Activated naive CD8-positive, alpha-beta T cell treated with anti-CD3 and anti-CD28 coated beads, Interleukin-2, amount 10 ng/mL, durations not matched to agents 7 days and 5 days (primary cell): Measurements from ENCODE around the gene HOXB7. TPM values are rescaled to one million over a fixed set of nuclear protein-coding genes. Genes with fewer than 3 reads are reported as not detected.

Source experiments
- ATAC-seq: fragments of 150-1000 bp; cut with Tn5 transposase; one replicate; pipeline ENCODE4 v1.10.0; 2021; ENCODE audit warnings: low read depth, moderate library complexity
- POLR2A ChIA-PET: fragments of 350-600 bp; sonication (Branson Sonifier 250); formaldehyde crosslinking; loops from one replicate; lab custom pipeline; 2021; ENCODE audit warnings: antibody characterized with exemption; lab: Charles Lee
- DNase-seq: peaks from one replicate; pipeline ENCODE4 v3.0.0; 2021
- H3K27ac Mint-ChIP-seq: one replicate; pipeline ENCODE4 v1.8.0; 2022; ENCODE audit warnings: mild to moderate bottlenecking, mixed read lengths
- H3K27me3 Mint-ChIP-seq: one replicate; pipeline ENCODE4 v1.8.0; 2022; ENCODE audit warnings: mild to moderate bottlenecking, moderate library complexity, mixed read lengths
- H3K36me3 Mint-ChIP-seq: one replicate; pipeline ENCODE4 v1.8.0; 2021; ENCODE audit warnings: mild to moderate bottlenecking, mixed read lengths
- H3K4me1 Mint-ChIP-seq: one replicate; pipeline ENCODE4 v1.8.0; 2021; ENCODE audit warnings: mixed read lengths
- H3K4me3 Mint-ChIP-seq: one replicate; pipeline ENCODE4 v1.8.0; 2022; ENCODE audit warnings: mild to moderate bottlenecking, moderate library complexity, mixed read lengths
- H3K9me3 Mint-ChIP-seq: one replicate; pipeline ENCODE4 v1.8.0; 2021; ENCODE audit warnings: mixed read lengths
- total RNA-seq, 2 experiments: library from RNA; stranded (reverse); gene quantifications; one replicate each; pipeline ENCODE4 v1.2.3, GENCODE V29; 2021

The HOXB7 gene
- total RNA-seq, 2 experiments from 2014 or later = 0.80 to 1.0 TPM

DNA sequence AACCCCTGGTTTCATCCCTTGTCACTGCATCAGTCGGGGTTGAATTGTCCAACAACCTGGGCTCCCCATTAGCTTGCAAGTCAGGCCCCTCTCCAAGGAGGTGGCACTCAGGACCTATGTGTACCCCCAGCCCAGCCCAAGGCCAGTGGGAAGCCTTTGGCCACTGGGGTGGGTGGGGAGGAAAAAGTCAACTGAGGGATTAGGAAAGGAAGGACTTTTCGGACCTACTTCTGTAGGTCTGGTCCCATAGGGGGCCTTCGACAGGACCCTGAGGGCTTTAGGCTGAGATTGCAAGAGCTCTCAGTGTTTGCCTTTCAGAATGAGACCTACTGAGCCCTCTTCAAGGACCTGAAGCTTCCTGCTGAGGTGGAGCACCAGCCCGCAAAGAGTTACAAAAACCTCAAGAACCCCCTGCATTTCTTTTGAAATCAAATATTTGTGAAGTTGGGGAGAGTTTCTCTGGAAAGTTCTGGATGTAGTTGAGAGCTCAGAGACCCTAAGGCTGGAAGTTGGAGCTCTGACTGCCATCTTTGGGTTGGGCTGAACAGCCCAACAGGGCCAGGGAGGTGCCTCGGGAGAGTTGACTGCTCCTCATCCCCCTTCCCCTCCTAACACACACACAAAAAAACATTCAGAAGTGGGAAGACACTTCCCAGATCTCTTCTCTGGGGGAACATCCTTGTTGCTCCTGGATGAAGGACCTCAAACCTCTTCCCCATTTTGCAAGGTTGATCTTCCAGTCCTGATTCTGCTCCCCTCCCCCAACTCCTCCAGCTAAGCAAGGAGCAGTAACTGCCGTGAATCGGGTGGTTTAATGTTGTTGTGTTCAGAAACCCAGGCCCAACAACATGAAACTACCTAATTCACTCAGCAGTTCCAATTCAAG, 21.1 kb upstream of the HOXB7 start:
- ATAC-seq (no peak), DNase-seq (peak; percentile 22)
- Mint-ChIP-seq H3K27me3 (peaks cover 95% of the 10 kb centered on the region), H3K4me3 (no peak overlapping the region), H3K4me1 (peaks cover 13% of the 10 kb centered on the region), H3K36me3 (no peaks in the 10 kb centered on the region), H3K9me3 (no peaks in the 10 kb centered on the region), H3K27ac (no peak overlapping the region)
- POLR2A ChIA-PET = no interaction called here

DNA sequence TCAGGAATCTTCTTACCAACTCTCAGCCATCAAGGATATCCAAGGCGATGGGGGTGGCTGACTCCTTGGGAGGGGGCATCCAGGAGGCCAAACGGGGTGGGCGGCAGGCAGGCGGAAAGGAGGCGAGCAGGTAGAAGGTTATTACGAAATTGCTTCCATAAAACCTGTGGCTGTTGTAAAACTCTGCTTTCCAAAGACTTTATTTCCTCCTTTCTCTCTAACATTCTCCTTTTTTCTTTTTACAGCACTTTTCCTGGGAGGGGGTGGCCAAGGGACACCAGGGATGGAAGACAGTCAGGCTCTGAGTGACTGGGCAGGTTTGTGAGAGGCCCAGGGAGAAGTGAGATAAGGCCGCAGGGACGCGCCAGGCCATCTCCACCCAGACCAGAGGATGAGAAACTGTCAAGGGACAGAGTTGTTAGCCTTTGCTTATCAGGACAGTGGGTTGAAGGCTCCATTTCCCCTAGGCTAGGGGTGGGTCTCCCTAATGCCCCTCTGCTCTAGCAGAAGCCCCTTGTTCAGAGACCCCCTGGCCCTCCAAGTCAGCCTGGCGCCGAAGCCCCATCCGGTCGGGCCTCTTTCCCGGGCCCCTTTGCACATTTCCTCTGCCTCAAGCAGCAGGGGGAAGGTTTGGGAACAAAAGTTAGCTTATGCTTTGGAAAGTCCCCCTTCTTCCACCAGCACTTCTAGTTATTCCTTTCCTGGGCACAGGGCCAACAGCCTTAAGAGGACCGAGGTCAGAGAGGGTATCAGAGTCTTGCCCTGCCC, 20.3 kb upstream of the HOXB7 start:
- H3K36me3 Mint-ChIP-seq = no peaks in the 10 kb centered on the region
- H3K4me3 Mint-ChIP-seq = no peak overlapping the region
- H3K27ac Mint-ChIP-seq = no peak overlapping the region
- ATAC-seq (no peak), DNase-seq (peak; percentile 27)
- H3K9me3 Mint-ChIP-seq = no peaks in the 10 kb centered on the region
- POLR2A ChIA-PET = no interaction called here
- peaks cover 94% of the 10 kb centered on the region for H3K27me3 Mint-ChIP-seq
- H3K4me1 Mint-ChIP-seq = peaks cover 15% of the 10 kb centered on the region

DNA sequence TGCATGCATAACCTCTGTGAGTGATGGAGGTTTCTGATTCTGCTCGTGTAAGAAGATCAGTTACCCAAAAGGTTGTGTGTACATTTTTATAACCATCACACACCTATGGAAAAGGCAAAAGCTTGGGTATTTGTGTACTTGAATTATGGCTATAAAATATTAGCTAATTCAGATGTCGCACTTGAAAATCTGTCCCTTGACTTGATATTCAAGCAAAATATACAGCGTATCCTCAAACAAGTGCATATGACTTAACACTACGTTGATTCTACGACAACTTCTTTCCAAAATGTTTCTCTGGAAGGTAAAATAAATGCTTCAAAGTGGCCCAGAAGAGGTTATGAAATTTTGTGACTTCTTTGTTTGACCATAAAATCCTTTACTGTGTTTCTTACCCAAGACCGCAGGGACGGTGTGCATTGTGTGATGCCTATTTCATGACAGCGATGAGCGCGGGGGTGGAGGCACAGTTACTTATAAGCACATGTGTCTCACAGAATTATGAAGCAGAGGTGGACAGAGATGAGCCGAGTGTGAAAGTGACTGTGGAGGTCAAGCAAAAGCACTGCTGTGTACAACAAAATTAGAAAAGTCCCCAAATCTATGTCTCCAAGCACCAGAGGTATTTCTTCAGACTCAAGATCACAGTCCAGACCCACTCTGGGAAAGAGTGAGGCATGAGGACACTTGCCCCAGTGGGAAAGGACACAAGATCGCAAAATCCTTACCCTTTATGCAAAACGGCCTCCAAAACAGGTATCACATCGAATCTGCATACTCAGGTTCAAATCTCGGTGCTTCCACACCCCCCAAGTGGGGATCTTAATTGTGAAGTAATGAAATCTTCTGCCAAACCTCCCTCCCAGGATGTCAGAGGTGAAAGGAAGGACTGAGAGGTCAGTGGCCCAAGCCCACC, 19.4 kb upstream of the HOXB7 start:
- no peak for DNase-seq
- no peak for ATAC-seq
- POLR2A ChIA-PET = no interaction called here
- H3K27me3 Mint-ChIP-seq = peaks cover 90% of the 10 kb centered on the region
- no peak overlapping the region for H3K4me3 Mint-ChIP-seq
- H3K36me3 Mint-ChIP-seq = no peaks in the 10 kb centered on the region
- peaks cover 16% of the 10 kb centered on the region for H3K4me1 Mint-ChIP-seq
- H3K27ac Mint-ChIP-seq = no peak overlapping the region
- no peaks in the 10 kb centered on the region for H3K9me3 Mint-ChIP-seq

DNA sequence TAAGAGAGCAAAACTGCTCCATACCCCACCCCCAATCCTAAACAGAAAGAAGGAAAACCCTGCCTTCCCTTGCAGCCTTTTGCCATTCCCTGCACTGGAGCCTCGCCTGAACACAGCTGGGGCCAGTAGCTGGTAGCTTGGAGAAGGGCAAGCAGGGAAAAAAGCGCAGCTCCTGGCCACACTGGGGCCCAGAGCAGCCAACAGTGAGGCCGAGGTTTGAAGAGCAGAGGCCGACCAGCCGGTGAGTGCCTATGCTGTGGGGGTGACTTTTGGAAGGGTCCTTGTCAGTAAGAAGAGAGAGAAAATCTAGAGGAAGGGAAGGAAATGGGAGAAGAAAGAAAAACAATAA, 18.6 kb upstream of the HOXB7 start:
- H3K4me1 Mint-ChIP-seq = peaks cover 16% of the 10 kb centered on the region
- ATAC-seq (no peak), DNase-seq (no peak)
- H3K27ac Mint-ChIP-seq = no peak overlapping the region
- POLR2A ChIA-PET = no interaction called here
- no peak overlapping the region for H3K4me3 Mint-ChIP-seq
- H3K27me3 Mint-ChIP-seq = peaks cover 85% of the 10 kb centered on the region
- no peaks in the 10 kb centered on the region for H3K9me3 Mint-ChIP-seq
- H3K36me3 Mint-ChIP-seq = no peaks in the 10 kb centered on the region

DNA sequence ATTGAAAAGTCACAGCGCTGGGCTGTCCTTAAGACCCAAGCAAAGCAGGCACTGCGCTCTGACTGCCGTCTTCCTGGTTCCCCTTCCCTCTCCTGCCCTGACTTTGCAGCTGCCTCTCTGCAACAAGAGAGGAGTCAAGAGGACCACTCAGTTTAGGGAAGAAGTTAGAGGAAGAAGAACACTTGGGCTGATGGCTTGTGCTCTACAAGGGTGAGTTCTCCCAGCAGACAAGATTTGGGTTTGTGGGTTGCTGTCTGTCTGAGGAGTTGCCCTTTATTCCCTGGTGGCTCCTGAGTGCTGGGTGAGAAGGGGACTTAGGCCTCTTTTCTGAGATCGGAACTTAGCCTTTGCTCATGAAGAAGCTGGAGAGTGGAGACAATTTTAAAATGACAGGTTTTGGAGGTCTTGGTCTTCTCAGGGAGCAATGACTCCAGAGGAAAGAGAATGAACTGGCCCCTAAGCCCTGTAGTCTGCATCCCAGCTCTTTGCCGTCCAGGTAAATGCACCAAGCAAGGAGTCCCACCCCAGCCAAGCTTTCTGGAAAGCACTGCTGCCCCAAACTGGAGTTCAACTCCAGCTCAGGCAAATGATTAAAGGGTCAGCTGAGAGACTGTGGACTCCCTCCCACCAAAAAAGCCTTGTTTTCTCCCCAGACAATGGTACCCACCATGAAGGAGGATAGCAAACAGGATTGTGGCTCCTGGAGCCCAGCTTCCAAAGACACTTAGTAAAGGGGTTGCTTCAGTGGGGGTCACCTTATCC, 18.0 kb upstream of the HOXB7 start:
- POLR2A ChIA-PET = no interaction called here
- Mint-ChIP-seq H3K27me3 (peaks cover 85% of the 10 kb centered on the region), H3K4me3 (no peak overlapping the region), H3K27ac (no peak overlapping the region), H3K36me3 (no peaks in the 10 kb centered on the region), H3K4me1 (peaks cover 14% of the 10 kb centered on the region), H3K9me3 (no peaks in the 10 kb centered on the region)
- DNase-seq (no peak), ATAC-seq (no peak)

DNA sequence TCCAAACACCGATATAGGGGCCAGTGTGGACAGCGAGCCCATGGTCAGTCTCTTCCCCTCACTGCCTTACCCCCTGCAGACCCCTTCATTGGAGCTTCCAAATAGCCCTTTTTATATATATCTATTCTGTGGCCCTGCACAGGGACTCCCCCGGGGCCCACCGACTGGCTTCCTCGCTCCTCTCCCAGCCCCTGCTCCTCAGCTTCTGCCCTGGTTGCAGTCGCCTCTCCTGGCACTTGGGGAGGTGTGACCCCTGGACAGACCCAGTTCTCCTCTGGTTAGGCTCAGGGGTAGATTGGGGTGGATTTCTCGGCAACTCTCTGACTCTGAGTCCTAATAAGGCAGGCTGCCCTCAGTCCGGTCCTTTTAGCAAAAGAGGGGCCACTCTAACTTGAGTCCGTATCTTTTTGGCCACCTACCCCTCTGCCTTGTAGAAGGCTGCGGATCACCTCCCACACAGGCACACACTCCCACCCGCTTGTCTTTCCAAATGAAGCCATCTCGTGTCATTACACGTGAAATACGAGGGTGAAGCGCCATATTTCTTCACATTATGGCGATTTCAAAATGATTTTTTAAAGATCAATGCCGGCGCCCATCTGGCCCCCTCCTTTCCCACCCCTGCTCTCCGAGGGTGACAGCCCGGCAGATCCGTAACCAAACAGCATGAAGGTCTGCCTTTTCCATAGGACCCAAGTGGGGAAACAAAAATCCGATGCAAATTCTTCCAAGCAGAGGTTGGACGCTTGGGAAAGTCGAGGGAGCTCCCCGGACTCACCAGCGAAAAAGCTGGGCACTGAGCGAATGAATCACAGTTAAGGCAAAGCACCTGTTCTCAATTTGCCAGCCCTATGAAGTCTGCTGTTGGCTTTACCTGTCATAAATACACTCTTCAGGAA, 17.1 kb upstream of the HOXB7 start:
- POLR2A ChIA-PET = no interaction called here
- H3K36me3 Mint-ChIP-seq = no peaks in the 10 kb centered on the region
- H3K27ac Mint-ChIP-seq = no peak overlapping the region
- ATAC-seq = no peak
- H3K27me3 Mint-ChIP-seq = peaks cover 86% of the 10 kb centered on the region
- no peak for DNase-seq
- H3K4me1 Mint-ChIP-seq = peaks cover 13% of the 10 kb centered on the region
- H3K9me3 Mint-ChIP-seq = no peaks in the 10 kb centered on the region
- H3K4me3 Mint-ChIP-seq = no peak overlapping the region

DNA sequence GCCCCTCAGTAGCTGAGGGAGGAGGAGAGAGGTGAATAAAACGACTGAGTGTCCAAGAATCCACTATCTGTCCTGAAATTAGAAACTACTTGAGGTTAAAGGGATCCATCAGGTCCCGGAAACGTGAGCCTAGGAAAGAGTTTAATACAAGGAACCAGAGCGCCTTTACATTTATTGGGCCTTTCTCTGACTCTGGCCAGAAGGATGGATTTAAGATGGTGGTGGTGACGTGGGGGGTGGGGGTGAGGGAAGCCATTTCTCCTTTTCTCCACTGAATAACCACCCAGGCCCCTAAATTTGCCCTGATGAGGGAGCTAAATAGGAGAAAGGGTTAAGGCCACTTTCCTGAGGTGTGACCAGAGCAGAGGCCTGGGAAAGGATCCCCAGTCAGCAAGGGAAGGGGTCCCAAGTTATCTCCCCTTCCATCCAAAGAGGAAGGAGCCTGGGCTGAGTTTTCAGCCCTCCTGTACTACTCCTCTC, 16.3 kb upstream of the HOXB7 start:
- no peak overlapping the region for H3K27ac Mint-ChIP-seq
- ATAC-seq (no peak), DNase-seq (no peak)
- H3K36me3 Mint-ChIP-seq = no peaks in the 10 kb centered on the region
- peak overlapping the region; percentile 85 for H3K4me3 Mint-ChIP-seq
- POLR2A ChIA-PET = interaction anchor here (0.7 kb wide), 1 partner anchor 26 kb away, joined by 3 read pairs; no protein-coding TSS in a partner anchor
- peaks cover 12% of the 10 kb centered on the region for H3K4me1 Mint-ChIP-seq
- peaks cover 86% of the 10 kb centered on the region for H3K27me3 Mint-ChIP-seq
- H3K9me3 Mint-ChIP-seq = no peaks in the 10 kb centered on the region

DNA sequence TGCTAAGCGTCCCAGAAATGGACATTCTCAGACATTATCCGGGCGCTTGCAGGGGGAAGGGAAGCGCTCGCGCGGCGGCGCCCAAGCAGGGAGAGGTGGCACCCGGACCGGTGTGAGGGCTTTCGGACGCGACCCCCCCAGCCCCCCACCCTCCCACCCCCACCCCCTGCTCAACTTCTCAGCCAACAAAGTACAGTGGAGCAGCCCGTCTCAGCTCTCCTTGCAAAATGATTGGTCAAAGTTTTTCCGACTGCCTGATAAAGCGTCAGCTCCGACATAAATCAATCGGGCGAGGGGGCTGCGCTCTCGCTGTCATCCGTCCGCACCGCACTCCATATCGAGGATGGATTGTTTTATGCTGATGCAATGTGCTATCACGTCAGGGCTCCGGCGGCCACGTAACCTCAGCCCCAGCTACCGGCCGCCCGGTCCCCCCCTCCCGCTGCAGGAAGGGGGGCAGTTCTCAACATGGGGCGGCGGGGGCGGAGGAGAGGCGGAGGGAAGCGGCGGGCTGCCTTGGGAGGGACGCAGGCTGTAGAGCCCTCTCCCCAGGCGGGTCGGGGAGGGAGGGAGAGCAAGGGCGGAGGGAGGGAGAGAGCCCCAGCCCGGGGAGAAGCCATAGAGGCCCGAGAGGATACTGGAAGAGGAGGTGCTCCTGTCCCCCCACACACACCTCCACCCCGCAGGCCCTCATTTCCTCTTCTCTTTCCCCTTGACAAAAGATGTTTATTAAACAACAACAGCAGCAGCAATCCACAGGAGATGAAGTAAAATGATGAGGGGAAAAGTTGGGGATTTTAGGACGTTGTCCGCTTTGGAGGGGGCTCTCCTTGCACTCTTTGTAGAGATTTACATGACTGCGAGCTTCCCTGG, 15.7 kb upstream of the HOXB7 start, which contains the start of gene HOXB9:
Gene HOXB9, minus strand, starts transcription at position 114 of the 873 bp plus-strand sequence. Its CDS starts 89 bp downstream, at position 25.
- Mint-ChIP-seq H3K36me3 (no peaks in the 10 kb centered on the region), H3K4me1 (peaks cover 12% of the 10 kb centered on the region), H3K27ac (peak within 1 kb of the TSS; percentile 87), H3K4me3 (peak within 1 kb of the TSS; percentile 85), H3K9me3 (no peaks in the 10 kb centered on the region), H3K27me3 (peaks cover 88% of the 10 kb centered on the region)
- POLR2A ChIA-PET = interaction anchor here (0.7 to 1.9 kb wide), 3 partner anchors 10 to 25 kb away, joined by 3 to 6 read pairs (median 5); no protein-coding TSS in a partner anchor
- DNase-seq (peak; percentile 62), ATAC-seq (peak; percentile 35)

DNA sequence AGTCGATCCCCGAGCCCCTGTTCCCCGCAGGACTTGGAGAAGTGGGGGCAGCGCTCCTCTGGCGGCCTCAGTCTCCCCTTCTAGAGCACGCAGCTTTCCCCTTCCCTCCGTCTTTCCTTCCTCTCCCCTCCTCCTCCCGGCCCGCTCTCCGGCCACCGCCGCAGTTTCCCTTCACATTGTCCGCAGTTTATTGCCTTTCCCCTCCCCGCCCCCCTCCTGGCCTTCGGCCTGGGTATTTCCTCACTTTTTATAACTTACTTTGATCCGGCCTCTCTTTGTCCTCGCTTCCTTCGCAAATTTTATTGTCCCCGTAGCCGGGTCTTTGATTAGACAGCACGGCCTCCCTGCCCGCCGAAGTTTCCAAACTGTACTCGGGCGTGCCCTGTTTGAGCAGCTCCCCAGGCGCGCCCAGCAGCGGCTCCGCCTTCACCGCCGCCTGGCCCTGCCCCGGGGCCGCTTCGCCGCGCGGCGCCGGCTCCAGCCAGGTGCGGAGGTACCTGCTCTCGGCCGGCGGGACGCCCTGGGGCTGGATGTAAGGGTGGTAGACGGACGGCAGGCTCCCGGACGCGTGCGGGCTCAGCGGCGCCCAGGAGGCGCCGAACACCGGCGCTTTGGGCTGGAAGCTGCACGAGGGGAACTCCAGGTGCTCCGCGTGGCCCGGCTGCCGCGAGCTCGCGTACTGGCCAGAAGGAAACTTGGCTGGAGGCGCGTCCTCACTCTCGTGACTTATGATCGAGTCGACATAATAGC, 14.9 kb upstream of the HOXB7 start:
- Mint-ChIP-seq H3K4me3 (peak overlapping the region; percentile 85), H3K36me3 (no peaks in the 10 kb centered on the region), H3K27me3 (peaks cover 87% of the 10 kb centered on the region), H3K9me3 (no peaks in the 10 kb centered on the region), H3K4me1 (peaks cover 12% of the 10 kb centered on the region), H3K27ac (peak overlapping the region; percentile 17)
- ATAC-seq (peak; percentile 62), DNase-seq (peak; percentile 67)
- POLR2A ChIA-PET = interaction anchor here (1.9 kb wide), 2 partner anchors 11 to 12 kb away, joined by 5 to 6 read pairs; no protein-coding TSS in a partner anchor
